ENCODE measurements around the gene CIAO2B. TPM values are rescaled to one million over a fixed set of nuclear protein-coding genes. Genes with fewer than 3 reads are reported as not detected.
"Not testable (repeated sequence)": the region's sequence is repeated elsewhere in the genome, so short reads cannot be mapped to it uniquely, and the experiment has no call there.

The CIAO2B gene
- total RNA-seq, 1 donor: 97.4 TPM

DNA sequence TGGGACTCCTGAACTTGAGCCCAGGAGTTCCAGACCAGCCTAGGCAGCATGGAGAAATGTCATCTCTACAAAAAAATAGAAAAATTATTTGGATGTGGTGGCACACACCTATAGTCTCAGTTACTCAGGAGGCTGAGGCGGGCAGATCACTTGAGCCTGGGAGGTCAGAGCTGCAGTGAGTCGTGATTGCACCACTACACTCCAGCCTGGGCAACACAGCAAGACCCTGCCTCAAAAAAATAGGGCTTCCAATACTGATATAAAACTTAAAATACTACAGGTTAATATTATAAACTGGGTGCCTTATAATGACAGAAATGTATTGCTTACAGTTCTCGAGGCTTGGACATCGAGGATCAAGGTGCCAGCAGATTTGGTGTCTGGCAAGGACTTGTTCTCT lies 11.7 kb upstream of the CIAO2B start:
- peaks cover 29% of the 10 kb centered on the region for H3K36me3 ChIP-seq (ENCODE audit: insufficient read depth, low read length)
- no peak overlapping the region for H2AFZ ChIP-seq (ENCODE audit: low read length)
- no peak for DNase-seq (ENCODE audit: insufficient read length, low spot score, missing footprints)
- H3K9me3 ChIP-seq (ENCODE audit: low read depth, low read length): no peaks in the 10 kb centered on the region
- peaks cover 5% of the 10 kb centered on the region for H4K20me1 ChIP-seq (ENCODE audit: insufficient read depth, low read length)
- no peaks in the 10 kb centered on the region for H3K79me2 ChIP-seq (ENCODE audit: insufficient read depth, low read length)
- H3K27ac ChIP-seq (ENCODE audit: low read depth, low read length): no peak overlapping the region
- TF ChIP-seq, protein P1, sequence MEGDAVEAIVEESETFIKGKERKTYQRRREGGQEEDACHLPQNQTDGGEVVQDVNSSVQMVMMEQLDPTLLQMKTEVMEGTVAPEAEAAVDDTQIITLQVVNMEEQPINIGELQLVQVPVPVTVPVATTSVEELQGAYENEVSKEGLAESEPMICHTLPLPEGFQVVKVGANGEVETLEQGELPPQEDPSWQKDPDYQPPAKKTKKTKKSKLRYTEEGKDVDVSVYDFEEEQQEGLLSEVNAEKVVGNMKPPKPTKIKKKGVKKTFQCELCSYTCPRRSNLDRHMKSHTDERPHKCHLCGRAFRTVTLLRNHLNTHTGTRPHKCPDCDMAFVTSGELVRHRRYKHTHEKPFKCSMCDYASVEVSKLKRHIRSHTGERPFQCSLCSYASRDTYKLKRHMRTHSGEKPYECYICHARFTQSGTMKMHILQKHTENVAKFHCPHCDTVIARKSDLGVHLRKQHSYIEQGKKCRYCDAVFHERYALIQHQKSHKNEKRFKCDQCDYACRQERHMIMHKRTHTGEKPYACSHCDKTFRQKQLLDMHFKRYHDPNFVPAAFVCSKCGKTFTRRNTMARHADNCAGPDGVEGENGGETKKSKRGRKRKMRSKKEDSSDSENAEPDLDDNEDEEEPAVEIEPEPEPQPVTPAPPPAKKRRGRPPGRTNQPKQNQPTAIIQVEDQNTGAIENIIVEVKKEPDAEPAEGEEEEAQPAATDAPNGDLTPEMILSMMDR (IDR thresholded peaks at IDR 0.05; ENCODE audit: extremely low read depth, low read depth, low read length): no peak
- H3K4me3 ChIP-seq (ENCODE audit: insufficient read depth, low read length): no peak overlapping the region
- H3K27me3 ChIP-seq (ENCODE audit: insufficient read depth, low read length): peaks cover 15% of the 10 kb centered on the region
- H3K4me1 ChIP-seq (ENCODE audit: insufficient read depth, low read length): peaks cover 5% of the 10 kb centered on the region
- no peak overlapping the region for H3K4me2 ChIP-seq (ENCODE audit: insufficient read depth, low read length)

DNA sequence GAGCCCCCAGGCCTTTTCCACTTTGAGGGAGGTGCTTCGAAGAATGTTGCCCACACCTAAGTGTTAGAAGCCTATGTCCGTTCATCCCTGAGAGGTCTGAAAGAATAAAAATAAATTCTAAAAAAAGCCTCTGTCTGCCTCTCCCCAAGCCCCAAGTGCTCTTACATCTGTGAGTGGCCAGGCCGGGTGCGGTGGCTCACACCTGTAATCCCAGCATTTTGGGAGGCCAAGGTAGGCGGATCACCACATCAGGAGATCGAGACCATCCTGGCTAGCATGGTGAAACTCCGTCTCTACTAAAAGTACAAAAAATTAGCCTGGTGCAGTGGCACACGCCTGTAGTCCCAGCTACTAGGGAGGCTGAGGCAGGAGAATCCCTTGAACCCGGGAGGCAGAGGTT lies 10.8 kb upstream of the CIAO2B start:
- H3K4me2 ChIP-seq (ENCODE audit: insufficient read depth, low read length); H3K79me2 ChIP-seq (ENCODE audit: insufficient read depth, low read length); H3K27ac ChIP-seq (ENCODE audit: low read depth, low read length); H2AFZ ChIP-seq (ENCODE audit: low read length); H3K4me1 ChIP-seq (ENCODE audit: insufficient read depth, low read length); H3K4me3 ChIP-seq (ENCODE audit: insufficient read depth, low read length); H3K9me3 ChIP-seq (ENCODE audit: low read depth, low read length): not testable (repeated sequence)
- DNase-seq (ENCODE audit: insufficient read length, low spot score, missing footprints): peak; percentile 30
- Histone ChIP-seq H3K36me3 (ENCODE audit: insufficient read depth, low read length) (peaks cover 39% of the 10 kb centered on the region), H4K20me1 (ENCODE audit: insufficient read depth, low read length) (peaks cover 13% of the 10 kb centered on the region), H3K27me3 (ENCODE audit: insufficient read depth, low read length) (peaks cover 12% of the 10 kb centered on the region)

DNA sequence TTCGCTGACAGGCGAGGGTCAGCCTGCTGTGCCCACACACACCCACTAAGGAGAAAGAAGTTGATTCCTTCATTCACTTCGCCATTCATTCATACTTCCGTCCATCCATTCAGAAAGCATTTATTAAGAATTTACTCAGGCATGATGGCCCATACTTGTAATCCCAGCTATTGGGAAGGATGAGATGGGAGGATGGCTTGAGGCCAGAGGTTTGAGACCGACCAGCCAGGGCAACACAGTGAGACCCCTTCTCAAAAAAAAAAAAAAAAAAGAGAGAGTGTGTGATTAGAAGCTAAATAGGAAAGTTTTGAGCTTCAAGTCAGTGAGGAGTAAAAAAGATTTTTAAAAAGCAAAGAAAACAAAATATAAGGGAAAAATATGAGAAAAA lies 9.8 kb upstream of the CIAO2B start:
- TF ChIP-seq, protein P1 (IDR thresholded peaks at IDR 0.05; ENCODE audit: extremely low read depth, low read depth, low read length): no peak
- Histone ChIP-seq H2AFZ (ENCODE audit: low read length) (no peak overlapping the region), H3K79me2 (ENCODE audit: insufficient read depth, low read length) (peaks cover under 1% of the 10 kb centered on the region), H4K20me1 (ENCODE audit: insufficient read depth, low read length) (peaks cover 13% of the 10 kb centered on the region), H3K4me3 (ENCODE audit: insufficient read depth, low read length) (no peak overlapping the region), H3K27ac (ENCODE audit: low read depth, low read length) (no peak overlapping the region), H3K27me3 (ENCODE audit: insufficient read depth, low read length) (peaks cover 3% of the 10 kb centered on the region), H3K9me3 (ENCODE audit: low read depth, low read length) (no peaks in the 10 kb centered on the region), H3K4me1 (ENCODE audit: insufficient read depth, low read length) (peaks cover 5% of the 10 kb centered on the region), H3K36me3 (ENCODE audit: insufficient read depth, low read length) (peaks cover 47% of the 10 kb centered on the region), H3K4me2 (ENCODE audit: insufficient read depth, low read length) (no peak overlapping the region)
- DNase-seq (ENCODE audit: insufficient read length, low spot score, missing footprints): no peak

DNA sequence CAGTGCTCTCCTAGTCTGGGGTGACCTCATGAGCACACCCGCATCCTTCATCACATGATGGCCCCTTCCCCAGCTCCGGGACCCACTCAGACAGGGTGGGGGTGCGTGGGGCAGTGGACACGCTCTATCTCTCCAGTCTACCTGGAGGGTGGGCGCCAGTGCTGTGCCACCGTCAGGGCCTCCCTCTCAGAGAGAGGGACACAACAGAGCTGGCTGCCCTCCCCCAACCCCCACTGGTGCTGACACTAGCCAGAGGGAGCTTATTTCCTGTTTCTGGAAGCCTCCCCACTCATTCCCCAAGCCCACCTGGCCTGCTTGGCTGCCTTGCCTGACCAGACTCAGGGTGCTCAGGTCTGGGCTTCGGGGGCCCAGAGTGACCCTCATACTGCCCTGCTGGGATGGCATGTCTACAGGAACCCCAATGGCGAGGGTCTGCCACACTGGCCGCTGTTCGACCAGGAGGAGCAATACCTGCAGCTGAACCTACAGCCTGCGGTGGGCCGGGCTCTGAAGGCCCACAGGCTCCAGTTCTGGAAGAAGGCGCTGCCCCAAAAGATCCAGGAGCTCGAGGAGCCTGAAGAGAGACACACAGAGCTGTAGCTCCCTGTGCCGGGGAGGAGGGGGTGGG lies 9.3 kb upstream of the CIAO2B start:
- DNase-seq (ENCODE audit: insufficient read length, low spot score, missing footprints): peak; percentile 68
- Histone ChIP-seq H3K27ac (ENCODE audit: low read depth, low read length) (no peak overlapping the region), H3K36me3 (ENCODE audit: insufficient read depth, low read length) (peaks cover 50% of the 10 kb centered on the region), H3K9me3 (ENCODE audit: low read depth, low read length) (no peaks in the 10 kb centered on the region), H3K4me1 (ENCODE audit: insufficient read depth, low read length) (peaks cover 5% of the 10 kb centered on the region), H3K4me3 (ENCODE audit: insufficient read depth, low read length) (no peak overlapping the region), H3K4me2 (ENCODE audit: insufficient read depth, low read length) (no peak overlapping the region), H3K27me3 (ENCODE audit: insufficient read depth, low read length) (no peaks in the 10 kb centered on the region), H2AFZ (ENCODE audit: low read length) (no peak overlapping the region), H4K20me1 (ENCODE audit: insufficient read depth, low read length) (peaks cover 13% of the 10 kb centered on the region), H3K79me2 (ENCODE audit: insufficient read depth, low read length) (peaks cover 4% of the 10 kb centered on the region)
- TF ChIP-seq, protein P1 (IDR thresholded peaks at IDR 0.05; ENCODE audit: extremely low read depth, low read depth, low read length): no peak
